HepG2 (cell line): ENCODE measurements around the gene IRF6. TPM values are rescaled to one million over a fixed set of nuclear protein-coding genes. Genes with fewer than 3 reads are reported as not detected.

Source experiments
- ARHGAP35 ChIP-seq: sonication (generic); formaldehyde crosslinking; IDR thresholded peaks from 2 replicates; pipeline ENCODE4 v1.9.0; 2022; ENCODE audit warnings: mild to moderate bottlenecking, inconsistent platforms, moderate library complexity, missing genetic modification reagents, borderline replicate concordance
- ATF7 ChIP-seq, 2 experiments: fragments of 450-650 bp in 1 of 2; sonication (generic) in 1 of 2; formaldehyde crosslinking in 1 of 2; IDR thresholded peaks; 2 replicates each; pipeline versions ENCODE4 v1.4.0 to v1.6.1; 2016 to 2020; ENCODE audit warnings: antibody characterized with exemption in 1 of 2, mild to moderate bottlenecking in 1 of 2, missing genetic modification reagents in 1 of 2
- KDM6A ChIP-seq: IDR thresholded peaks from 2 replicates; pipeline ENCODE4 v1.6.1; 2016; ENCODE audit warnings: low read depth
- MBNL3 ChIP-seq: fragments of 250-450 bp; sonication (Bioruptor Pico); conservative IDR thresholded peaks from 2 replicates; pipeline ENCODE4 v1.8.0; 2022; ENCODE audit warnings: mild to moderate bottlenecking, inconsistent platforms
- MED13 ChIP-seq: sonication (generic); formaldehyde crosslinking; IDR thresholded peaks from 2 replicates; pipeline ENCODE4 v1.5.0; 2020; ENCODE audit warnings: missing genetic modification reagents
- PAWR ChIP-seq: sonication (generic); formaldehyde crosslinking; IDR thresholded peaks from 2 replicates; pipeline ENCODE4 v1.4.0; 2020; ENCODE audit warnings: missing genetic modification reagents, mild to moderate bottlenecking, borderline replicate concordance
- PHF5A ChIP-seq: IDR thresholded peaks from one replicate; pipeline ENCODE4 v1.6.1; 2018; ENCODE audit warnings: low read depth, missing genetic modification reagents; ENCODE audit not compliant: unreplicated experiment
- REST ChIP-seq, 2 experiments: IDR thresholded peaks; 2 replicates each; pipeline ENCODE4 v1.6.1; 2011 to 2012; ENCODE audit warnings: low read length in 2 of 2, borderline replicate concordance in 1 of 2, low read depth in 1 of 2, mild to moderate bottlenecking in 1 of 2, moderate library complexity in 1 of 2
- SOX13 ChIP-seq, 3 experiments: fragments of 450-650 bp in 1 of 3; sonication (generic) in 1 of 3; formaldehyde crosslinking in 1 of 3; IDR thresholded peaks in 2 of 3; conservative IDR thresholded peaks in 1 of 3; 2 replicates each; pipeline versions ENCODE4 v1.5.0 to v1.6.1; 2016 to 2020; ENCODE audit warnings: antibody characterized with exemption in 1 of 3, mild to moderate bottlenecking in 1 of 3, missing compliant biosample characterization in 1 of 3, missing genetic modification reagents in 1 of 3, moderate library complexity in 1 of 3
- ZBTB7B ChIP-seq: sonication (generic); formaldehyde crosslinking; IDR thresholded peaks from 2 replicates; pipeline ENCODE4 v1.4.0; 2020; ENCODE audit warnings: missing genetic modification reagents
- ZMYM2 ChIP-seq: sonication (generic); formaldehyde crosslinking; IDR thresholded peaks from 2 replicates; pipeline ENCODE4 v1.8.0; 2022; ENCODE audit warnings: mild to moderate bottlenecking, missing genetic modification reagents
- ZMYM4 ChIP-seq: sonication (generic); formaldehyde crosslinking; IDR thresholded peaks from 2 replicates; pipeline ENCODE4 v1.8.1; 2023; ENCODE audit warnings: mild to moderate bottlenecking, missing genetic modification reagents
- ZNF282 ChIP-seq: fragments of 450-650 bp; IDR thresholded peaks from 2 replicates; pipeline ENCODE4 v1.6.1; 2018; ENCODE audit not compliant: partially characterized antibody
- ZNF468 ChIP-seq: sonication (generic); formaldehyde crosslinking; IDR thresholded peaks from 2 replicates; pipeline ENCODE4 v1.8.0; 2022; ENCODE audit warnings: mild to moderate bottlenecking, moderate library complexity, missing genetic modification reagents
- ZNF543 ChIP-seq: sonication (generic); formaldehyde crosslinking; IDR thresholded peaks from 2 replicates; pipeline ENCODE4 v1.4.0; 2020; ENCODE audit warnings: mild to moderate bottlenecking, missing genetic modification reagents
- ZNF749 ChIP-seq: sonication (generic); formaldehyde crosslinking; IDR thresholded peaks from 2 replicates; pipeline ENCODE4 v1.8.0; 2022; ENCODE audit warnings: mild to moderate bottlenecking, missing genetic modification reagents, moderate library complexity, borderline replicate concordance
- polyA plus RNA-seq, 8 experiments: library from polyadenylated mRNA; depleted of rRNA in 3 of 8; stranded (reverse) in 7 of 8; unstranded in 1 of 8; fragments of >200 nt; fragmentation: Illumina TruSeq in 4 of 8; extraction: Trizol in 4 of 8; gene quantifications; 2 replicates each; pipeline versions ENCODE4 v1.2.1 to v1.2.3, GENCODE V29; 2011 to 2016; ENCODE audit warnings: low read depth in 4 of 8, missing spikeins in 1 of 8, mixed read lengths in 1 of 8; ENCODE audit not compliant: insufficient read depth in 1 of 8
- total RNA-seq, 5 experiments: library from RNA; depleted of rRNA; stranded (reverse); fragments of >200 nt; fragmentation: Illumina TruSeq; extraction: Trizol; gene quantifications; 2 replicates each; pipeline ENCODE4 v1.2.3, GENCODE V29; 2016; ENCODE audit warnings: low read depth in 1 of 5
- TF ChIP-seq, protein P1 (sequence below): sonication (generic); formaldehyde crosslinking; IDR thresholded peaks from 2 replicates; pipeline ENCODE4 v1.4.0; 2020; ENCODE audit warnings: missing genetic modification reagents, borderline replicate concordance
- TF ChIP-seq, protein P2 (sequence below): sonication (generic); formaldehyde crosslinking; IDR thresholded peaks from 2 replicates; pipeline ENCODE4 v1.5.1; 2020; ENCODE audit warnings: mild to moderate bottlenecking, missing genetic modification reagents, moderate library complexity

IRF6 gene
- total and polyA plus RNA-seq, 2 of the 13 experiments (the other 11 are each of a cell fraction or from before 2014, with no cell fraction given) = 0.02 TPM; not detected in 1

DNA sequence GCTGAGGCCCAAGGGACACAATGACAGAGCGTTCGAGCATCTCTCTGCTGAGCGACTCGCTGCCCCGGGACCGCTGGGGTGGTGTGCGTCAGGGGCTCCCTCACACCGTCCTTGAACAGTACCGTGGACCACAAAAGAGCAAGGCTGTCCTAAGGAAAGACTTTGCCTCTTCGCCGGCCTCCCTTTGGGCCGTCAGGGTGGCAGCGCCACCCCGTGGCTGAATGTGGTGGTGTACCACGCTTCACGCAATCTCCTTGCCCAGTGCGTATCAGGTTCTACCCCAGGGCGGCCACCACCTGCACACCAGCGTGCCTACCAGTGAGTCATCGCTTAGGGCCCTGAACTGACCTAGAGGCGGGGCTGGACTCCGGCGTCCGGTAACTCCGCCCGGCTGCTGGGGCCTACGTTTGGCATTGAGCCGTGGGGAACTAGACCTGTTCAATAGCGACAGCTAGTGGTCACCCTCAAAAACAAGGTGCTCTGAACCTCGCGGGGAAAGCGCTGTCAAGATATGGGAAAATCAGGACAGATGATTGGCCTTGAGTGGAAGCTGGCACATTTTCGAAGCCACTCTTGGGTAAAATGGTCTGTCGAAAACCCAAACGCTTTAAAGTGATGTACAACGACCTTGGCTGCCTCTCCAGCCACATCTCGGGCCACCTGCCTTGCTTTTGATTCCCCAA lies 58.2 kb downstream of the IRF6 start (continued):
- TF ChIP-seq REST (IDR thresholded peaks at IDR 0.05; ENCODE audit: borderline replicate concordance in 1 of 2, low read depth in 1 of 2, low read length in 2 of 2) = no peak
- TF ChIP-seq ARHGAP35 (CRISPR knock-in tag) = no peak; the same call in 1 of the 2 replicates
- TF ChIP-seq KDM6A = no peak
- no peak for TF ChIP-seq SOX13 (IDR thresholded peaks at IDR 0.05)
- no peak; a peak in 1 of 4 replicates for TF ChIP-seq SOX13 (CRISPR knock-in tag; conservative IDR thresholded peaks at IDR 0.05 in 1 of 2, IDR thresholded peaks at IDR 0.05 in 1 of 2)
- TF ChIP-seq ZNF543 (CRISPR knock-in tag) = peak; percentile 65; the same call in 1 of the 2 replicates
- no peak for TF ChIP-seq ZMYM2
- TF ChIP-seq ATF7 (IDR thresholded peaks at IDR 0.05) = no peak
- peak; percentile 57; the same call in 1 of the 2 replicates for TF ChIP-seq ATF7 (CRISPR knock-in tag; IDR thresholded peaks at IDR 0.05)
- TF ChIP-seq MBNL3 = no peak
- no peak for TF ChIP-seq ZNF749 (CRISPR knock-in tag)
- TF ChIP-seq, protein P1, sequence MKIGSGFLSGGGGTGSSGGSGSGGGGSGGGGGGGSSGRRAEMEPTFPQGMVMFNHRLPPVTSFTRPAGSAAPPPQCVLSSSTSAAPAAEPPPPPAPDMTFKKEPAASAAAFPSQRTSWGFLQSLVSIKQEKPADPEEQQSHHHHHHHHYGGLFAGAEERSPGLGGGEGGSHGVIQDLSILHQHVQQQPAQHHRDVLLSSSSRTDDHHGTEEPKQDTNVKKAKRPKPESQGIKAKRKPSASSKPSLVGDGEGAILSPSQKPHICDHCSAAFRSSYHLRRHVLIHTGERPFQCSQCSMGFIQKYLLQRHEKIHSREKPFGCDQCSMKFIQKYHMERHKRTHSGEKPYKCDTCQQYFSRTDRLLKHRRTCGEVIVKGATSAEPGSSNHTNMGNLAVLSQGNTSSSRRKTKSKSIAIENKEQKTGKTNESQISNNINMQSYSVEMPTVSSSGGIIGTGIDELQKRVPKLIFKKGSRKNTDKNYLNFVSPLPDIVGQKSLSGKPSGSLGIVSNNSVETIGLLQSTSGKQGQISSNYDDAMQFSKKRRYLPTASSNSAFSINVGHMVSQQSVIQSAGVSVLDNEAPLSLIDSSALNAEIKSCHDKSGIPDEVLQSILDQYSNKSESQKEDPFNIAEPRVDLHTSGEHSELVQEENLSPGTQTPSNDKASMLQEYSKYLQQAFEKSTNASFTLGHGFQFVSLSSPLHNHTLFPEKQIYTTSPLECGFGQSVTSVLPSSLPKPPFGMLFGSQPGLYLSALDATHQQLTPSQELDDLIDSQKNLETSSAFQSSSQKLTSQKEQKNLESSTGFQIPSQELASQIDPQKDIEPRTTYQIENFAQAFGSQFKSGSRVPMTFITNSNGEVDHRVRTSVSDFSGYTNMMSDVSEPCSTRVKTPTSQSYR (CRISPR knock-in tag) = no peak
- peak; percentile 82 for TF ChIP-seq ZMYM4 (CRISPR knock-in tag)
- no peak for TF ChIP-seq ZNF282
- TF ChIP-seq, protein P2, sequence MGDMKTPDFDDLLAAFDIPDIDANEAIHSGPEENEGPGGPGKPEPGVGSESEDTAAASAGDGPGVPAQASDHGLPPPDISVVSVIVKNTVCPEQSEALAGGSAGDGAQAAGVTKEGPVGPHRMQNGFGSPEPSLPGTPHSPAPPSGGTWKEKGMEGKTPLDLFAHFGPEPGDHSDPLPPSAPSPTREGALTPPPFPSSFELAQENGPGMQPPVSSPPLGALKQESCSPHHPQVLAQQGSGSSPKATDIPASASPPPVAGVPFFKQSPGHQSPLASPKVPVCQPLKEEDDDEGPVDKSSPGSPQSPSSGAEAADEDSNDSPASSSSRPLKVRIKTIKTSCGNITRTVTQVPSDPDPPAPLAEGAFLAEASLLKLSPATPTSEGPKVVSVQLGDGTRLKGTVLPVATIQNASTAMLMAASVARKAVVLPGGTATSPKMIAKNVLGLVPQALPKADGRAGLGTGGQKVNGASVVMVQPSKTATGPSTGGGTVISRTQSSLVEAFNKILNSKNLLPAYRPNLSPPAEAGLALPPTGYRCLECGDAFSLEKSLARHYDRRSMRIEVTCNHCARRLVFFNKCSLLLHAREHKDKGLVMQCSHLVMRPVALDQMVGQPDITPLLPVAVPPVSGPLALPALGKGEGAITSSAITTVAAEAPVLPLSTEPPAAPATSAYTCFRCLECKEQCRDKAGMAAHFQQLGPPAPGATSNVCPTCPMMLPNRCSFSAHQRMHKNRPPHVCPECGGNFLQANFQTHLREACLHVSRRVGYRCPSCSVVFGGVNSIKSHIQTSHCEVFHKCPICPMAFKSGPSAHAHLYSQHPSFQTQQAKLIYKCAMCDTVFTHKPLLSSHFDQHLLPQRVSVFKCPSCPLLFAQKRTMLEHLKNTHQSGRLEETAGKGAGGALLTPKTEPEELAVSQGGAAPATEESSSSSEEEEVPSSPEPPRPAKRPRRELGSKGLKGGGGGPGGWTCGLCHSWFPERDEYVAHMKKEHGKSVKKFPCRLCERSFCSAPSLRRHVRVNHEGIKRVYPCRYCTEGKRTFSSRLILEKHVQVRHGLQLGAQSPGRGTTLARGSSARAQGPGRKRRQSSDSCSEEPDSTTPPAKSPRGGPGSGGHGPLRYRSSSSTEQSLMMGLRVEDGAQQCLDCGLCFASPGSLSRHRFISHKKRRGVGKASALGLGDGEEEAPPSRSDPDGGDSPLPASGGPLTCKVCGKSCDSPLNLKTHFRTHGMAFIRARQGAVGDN (CRISPR knock-in tag) = peak; percentile 79
- TF ChIP-seq MED13 (CRISPR knock-in tag) = no peak
- no peak for TF ChIP-seq PAWR (CRISPR knock-in tag)
- peak; percentile 21; the same call in 1 of the 2 replicates for TF ChIP-seq ZBTB7B (CRISPR knock-in tag)
- no peak for TF ChIP-seq PHF5A
- TF ChIP-seq ZNF468 = no peak
